Measurements from ENCODE around the gene MAP3K10.

The MAP3K10 gene

GRCh38 chr19:40216777-40217026 lies 25.5 kb downstream of the MAP3K10 start (continued):
- TF ChIP-seq GLI4 (tag by site-specific recombination; IDR thresholded peaks at IDR 0.05) (no peak), FEZF1 (tag by site-specific recombination; IDR thresholded peaks at IDR 0.05) (no peak), EGR2 (tag by site-specific recombination; IDR thresholded peaks at IDR 0.05; ENCODE audit: low read depth) (peak; percentile 98), KLF8 (tag by site-specific recombination; IDR thresholded peaks at IDR 0.05) (peak; percentile 90), ZNF19 (tag by site-specific recombination; IDR thresholded peaks at IDR 0.05; ENCODE audit: low read depth) (no peak), ZNF391 (tag by site-specific recombination; IDR thresholded peaks at IDR 0.05; ENCODE audit: borderline replicate concordance, low read depth) (no peak), ZFP37 (tag by site-specific recombination; IDR thresholded peaks at IDR 0.05) (no peak), ZNF501 (tag by site-specific recombination; IDR thresholded peaks at IDR 0.05) (no peak), ZBTB7A (tag by site-specific recombination; IDR thresholded peaks at IDR 0.05; ENCODE audit: low read depth) (peak; percentile 38; the same call in 1 of the 2 replicates), GFI1B (tag by site-specific recombination; IDR thresholded peaks at IDR 0.05) (no peak), ZNF10 (tag by site-specific recombination; IDR thresholded peaks at IDR 0.05) (no peak; the same call in 1 of the 2 replicates), ZNF23 (tag by site-specific recombination; IDR thresholded peaks at IDR 0.05; ENCODE audit: borderline replicate concordance) (no peak), SP2 (tag by site-specific recombination; IDR thresholded peaks at IDR 0.05) (no peak; the same call in 1 of the 2 replicates), OVOL3 (tag by site-specific recombination; IDR thresholded peaks at IDR 0.05) (no peak), ZSCAN16 (tag by site-specific recombination; IDR thresholded peaks at IDR 0.05) (no peak), ZNF791 (tag by site-specific recombination; IDR thresholded peaks at IDR 0.05) (0 out of 2 replicates have a peak, but pooled peaks have one; percentile 20), PRDM6 (tag by site-specific recombination; IDR thresholded peaks at IDR 0.05) (no peak), ZNF48 (tag by site-specific recombination; IDR thresholded peaks at IDR 0.05) (no peak), BCL6B (tag by site-specific recombination; IDR thresholded peaks at IDR 0.05) (no peak), ZNF221 (tag by site-specific recombination; IDR thresholded peaks at IDR 0.05; ENCODE audit: borderline replicate concordance) (no peak), ZNF335 (tag by site-specific recombination; conservative IDR thresholded peaks at IDR 0.05) (no peak), ZNF658 (tag by site-specific recombination; IDR thresholded peaks at IDR 0.05) (no peak), ZNF362 (tag by site-specific recombination; IDR thresholded peaks at IDR 0.05) (no peak), ZBTB20 (tag by site-specific recombination; IDR thresholded peaks at IDR 0.05) (no peak)
- TF ChIP-seq, protein P1, sequence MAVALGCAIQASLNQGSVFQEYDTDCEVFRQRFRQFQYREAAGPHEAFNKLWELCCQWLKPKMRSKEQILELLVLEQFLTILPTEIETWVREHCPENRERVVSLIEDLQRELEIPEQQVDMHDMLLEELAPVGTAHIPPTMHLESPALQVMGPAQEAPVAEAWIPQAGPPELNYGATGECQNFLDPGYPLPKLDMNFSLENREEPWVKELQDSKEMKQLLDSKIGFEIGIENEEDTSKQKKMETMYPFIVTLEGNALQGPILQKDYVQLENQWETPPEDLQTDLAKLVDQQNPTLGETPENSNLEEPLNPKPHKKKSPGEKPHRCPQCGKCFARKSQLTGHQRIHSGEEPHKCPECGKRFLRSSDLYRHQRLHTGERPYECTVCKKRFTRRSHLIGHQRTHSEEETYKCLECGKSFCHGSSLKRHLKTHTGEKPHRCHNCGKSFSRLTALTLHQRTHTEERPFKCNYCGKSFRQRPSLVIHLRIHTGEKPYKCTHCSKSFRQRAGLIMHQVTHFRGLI (tag by site-specific recombination; IDR thresholded peaks at IDR 0.05): no peak
- TF ChIP-seq, protein P2, sequence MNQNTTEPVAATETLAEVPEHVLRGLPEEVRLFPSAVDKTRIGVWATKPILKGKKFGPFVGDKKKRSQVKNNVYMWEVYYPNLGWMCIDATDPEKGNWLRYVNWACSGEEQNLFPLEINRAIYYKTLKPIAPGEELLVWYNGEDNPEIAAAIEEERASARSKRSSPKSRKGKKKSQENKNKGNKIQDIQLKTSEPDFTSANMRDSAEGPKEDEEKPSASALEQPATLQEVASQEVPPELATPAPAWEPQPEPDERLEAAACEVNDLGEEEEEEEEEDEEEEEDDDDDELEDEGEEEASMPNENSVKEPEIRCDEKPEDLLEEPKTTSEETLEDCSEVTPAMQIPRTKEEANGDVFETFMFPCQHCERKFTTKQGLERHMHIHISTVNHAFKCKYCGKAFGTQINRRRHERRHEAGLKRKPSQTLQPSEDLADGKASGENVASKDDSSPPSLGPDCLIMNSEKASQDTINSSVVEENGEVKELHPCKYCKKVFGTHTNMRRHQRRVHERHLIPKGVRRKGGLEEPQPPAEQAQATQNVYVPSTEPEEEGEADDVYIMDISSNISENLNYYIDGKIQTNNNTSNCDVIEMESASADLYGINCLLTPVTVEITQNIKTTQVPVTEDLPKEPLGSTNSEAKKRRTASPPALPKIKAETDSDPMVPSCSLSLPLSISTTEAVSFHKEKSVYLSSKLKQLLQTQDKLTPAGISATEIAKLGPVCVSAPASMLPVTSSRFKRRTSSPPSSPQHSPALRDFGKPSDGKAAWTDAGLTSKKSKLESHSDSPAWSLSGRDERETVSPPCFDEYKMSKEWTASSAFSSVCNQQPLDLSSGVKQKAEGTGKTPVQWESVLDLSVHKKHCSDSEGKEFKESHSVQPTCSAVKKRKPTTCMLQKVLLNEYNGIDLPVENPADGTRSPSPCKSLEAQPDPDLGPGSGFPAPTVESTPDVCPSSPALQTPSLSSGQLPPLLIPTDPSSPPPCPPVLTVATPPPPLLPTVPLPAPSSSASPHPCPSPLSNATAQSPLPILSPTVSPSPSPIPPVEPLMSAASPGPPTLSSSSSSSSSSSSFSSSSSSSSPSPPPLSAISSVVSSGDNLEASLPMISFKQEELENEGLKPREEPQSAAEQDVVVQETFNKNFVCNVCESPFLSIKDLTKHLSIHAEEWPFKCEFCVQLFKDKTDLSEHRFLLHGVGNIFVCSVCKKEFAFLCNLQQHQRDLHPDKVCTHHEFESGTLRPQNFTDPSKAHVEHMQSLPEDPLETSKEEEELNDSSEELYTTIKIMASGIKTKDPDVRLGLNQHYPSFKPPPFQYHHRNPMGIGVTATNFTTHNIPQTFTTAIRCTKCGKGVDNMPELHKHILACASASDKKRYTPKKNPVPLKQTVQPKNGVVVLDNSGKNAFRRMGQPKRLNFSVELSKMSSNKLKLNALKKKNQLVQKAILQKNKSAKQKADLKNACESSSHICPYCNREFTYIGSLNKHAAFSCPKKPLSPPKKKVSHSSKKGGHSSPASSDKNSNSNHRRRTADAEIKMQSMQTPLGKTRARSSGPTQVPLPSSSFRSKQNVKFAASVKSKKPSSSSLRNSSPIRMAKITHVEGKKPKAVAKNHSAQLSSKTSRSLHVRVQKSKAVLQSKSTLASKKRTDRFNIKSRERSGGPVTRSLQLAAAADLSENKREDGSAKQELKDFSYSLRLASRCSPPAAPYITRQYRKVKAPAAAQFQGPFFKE (tag by site-specific recombination; IDR thresholded peaks at IDR 0.05; ENCODE audit: borderline replicate concordance): no peak
- TF ChIP-seq, protein P3, sequence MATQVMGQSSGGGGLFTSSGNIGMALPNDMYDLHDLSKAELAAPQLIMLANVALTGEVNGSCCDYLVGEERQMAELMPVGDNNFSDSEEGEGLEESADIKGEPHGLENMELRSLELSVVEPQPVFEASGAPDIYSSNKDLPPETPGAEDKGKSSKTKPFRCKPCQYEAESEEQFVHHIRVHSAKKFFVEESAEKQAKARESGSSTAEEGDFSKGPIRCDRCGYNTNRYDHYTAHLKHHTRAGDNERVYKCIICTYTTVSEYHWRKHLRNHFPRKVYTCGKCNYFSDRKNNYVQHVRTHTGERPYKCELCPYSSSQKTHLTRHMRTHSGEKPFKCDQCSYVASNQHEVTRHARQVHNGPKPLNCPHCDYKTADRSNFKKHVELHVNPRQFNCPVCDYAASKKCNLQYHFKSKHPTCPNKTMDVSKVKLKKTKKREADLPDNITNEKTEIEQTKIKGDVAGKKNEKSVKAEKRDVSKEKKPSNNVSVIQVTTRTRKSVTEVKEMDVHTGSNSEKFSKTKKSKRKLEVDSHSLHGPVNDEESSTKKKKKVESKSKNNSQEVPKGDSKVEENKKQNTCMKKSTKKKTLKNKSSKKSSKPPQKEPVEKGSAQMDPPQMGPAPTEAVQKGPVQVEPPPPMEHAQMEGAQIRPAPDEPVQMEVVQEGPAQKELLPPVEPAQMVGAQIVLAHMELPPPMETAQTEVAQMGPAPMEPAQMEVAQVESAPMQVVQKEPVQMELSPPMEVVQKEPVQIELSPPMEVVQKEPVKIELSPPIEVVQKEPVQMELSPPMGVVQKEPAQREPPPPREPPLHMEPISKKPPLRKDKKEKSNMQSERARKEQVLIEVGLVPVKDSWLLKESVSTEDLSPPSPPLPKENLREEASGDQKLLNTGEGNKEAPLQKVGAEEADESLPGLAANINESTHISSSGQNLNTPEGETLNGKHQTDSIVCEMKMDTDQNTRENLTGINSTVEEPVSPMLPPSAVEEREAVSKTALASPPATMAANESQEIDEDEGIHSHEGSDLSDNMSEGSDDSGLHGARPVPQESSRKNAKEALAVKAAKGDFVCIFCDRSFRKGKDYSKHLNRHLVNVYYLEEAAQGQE (tag by site-specific recombination; IDR thresholded peaks at IDR 0.05): no peak
